HG02678 (cell line): ENCODE data around the gene COBL.

Source experiments
- ATAC-seq: cut with Tn5 transposase; IDR thresholded peaks from one replicate; pipeline ENCODE4 v1.9.1; 2021; ENCODE audit warnings: mild to moderate bottlenecking, moderate library complexity; ENCODE audit not compliant: unreplicated experiment

The COBL gene

DNA sequence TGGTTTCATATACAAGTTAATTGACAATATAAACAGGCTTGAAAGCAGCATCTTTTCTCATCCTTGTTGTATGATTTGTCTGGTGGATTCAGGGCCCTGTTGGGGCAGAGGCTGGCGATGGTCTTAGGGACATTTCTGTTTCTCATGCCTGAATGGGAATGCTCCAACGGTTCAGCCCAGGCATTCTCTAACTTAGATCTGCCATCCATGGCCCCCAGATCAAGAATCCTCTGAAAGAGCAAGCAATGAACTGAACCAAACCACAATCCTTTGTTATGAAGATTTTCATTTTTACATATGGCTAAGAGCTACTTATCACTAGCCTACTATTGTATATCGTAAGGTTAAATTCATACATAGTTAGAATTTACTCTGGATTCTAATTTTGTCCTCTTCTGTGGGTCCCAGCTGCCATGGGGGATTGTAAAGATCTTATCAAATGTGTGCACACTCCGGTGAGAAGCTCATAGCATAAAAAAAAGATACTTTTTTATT is 163.9 kb downstream of the COBL start:
- no peak for ATAC-seq

DNA sequence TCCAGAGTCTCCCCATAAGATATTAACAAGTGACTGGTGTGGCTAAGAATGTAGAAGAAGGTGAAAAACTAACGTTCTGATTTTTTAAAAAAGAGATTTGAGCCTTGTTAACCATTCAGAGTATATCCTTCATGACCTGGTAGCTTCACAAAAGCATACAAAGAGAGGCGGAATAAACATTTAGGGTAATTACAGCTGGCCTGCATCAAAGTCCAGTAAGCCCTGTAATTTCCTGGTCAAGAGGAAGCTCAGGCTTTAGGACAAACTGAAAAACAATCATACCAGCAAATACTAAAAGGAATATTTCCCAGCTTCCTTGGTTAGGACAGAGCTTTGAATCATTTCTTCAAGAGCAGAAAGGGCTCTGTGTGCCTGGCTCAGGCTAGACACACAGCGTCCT is 165.2 kb downstream of the COBL start:
- no peak for ATAC-seq

DNA sequence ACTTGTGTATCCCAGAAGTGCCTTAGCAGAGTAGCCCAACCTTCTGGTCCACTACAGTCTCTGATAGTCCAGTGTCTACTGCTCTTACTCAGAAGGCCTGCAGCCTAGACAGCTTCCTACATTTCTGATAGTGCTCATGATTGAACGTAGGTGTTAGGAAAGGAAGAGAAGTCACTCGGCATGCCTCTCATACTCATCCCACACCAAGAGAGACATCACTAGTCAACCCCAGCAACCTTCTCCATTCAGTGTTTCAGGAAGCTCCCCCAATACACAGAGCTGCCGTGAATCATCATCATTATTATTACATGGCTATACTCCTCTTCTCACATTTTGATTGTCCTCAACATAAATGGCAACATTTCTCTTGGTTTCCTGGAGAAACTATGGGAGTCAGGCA is 166.4 kb downstream of the COBL start:
- ATAC-seq = no peak

DNA sequence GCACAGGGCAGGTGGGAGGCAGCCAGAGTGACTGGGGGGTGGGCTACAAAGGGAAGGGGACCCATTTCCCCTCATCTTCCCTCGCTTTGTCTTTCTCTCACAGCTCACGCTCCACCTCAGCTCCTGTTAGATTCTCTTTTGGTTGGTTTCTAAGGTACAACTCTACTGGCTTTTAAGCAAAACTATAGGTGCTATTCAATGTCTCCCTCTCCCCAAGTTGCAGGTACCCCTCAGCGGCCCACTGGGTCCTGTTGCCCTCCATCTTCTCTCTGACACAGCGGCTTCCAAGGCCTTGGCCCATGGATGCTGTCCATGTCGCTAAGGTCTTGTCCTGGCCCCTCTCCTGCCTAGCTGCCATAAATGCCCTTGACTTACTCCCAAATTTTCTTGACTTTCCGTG is 168.4 kb downstream of the COBL start:
- ATAC-seq = no peak

DNA sequence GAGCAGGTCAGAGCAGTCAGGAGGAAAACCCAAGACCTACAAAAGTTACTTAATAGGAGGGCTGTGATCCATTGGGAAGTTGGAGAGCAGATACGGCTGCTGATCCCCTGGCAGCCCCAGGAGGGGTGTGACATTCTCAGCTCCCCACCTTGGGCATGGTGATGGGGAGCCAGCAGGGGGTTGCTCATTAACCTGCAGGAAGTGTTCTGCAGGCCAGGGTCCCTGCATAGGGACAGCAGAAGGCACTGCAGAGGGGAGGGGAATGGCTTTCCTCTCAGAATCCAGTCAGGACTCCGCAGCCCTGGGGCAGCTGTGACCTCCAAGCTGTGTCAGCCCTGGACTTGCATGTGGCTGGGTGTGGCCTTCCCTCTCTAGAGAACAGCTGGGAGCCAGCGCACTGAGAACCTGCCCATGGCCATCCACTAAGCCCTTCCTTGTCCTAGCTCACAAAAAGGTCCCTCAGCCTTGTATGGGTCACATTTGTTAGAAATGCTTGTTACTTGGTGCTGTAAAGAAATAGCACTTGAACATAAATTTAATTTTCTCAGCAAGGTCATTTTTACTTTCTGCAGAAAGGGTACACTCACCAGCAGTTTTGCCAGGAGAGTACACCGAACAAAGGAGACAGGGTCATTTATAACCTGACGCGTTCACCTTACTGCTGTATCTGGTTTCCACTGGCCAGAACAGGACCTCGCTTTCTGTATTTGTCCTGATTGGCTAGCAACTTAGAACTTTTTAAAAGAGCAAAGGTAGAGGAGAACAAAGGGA is 169.6 kb downstream of the COBL start:
- no peak for ATAC-seq

DNA sequence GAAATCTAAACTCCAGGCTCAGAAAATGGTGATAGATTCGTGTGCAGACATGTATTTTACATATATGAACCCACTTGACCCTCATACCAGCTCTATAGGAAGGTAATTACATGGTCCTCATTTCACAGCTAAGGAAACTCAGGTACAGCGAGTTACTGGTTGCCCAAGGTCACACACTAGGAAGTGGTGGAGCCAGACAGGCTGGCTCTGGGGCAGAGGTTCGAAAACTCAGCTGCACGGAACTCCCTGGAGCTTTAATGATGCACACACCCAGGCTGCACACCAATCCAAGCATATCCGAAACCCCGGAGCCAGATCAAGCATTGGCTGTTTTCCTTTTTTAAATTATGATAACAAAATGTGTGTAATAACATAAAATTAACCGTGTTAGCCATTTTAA is 172.4 kb downstream of the COBL start:
- no peak for ATAC-seq

DNA sequence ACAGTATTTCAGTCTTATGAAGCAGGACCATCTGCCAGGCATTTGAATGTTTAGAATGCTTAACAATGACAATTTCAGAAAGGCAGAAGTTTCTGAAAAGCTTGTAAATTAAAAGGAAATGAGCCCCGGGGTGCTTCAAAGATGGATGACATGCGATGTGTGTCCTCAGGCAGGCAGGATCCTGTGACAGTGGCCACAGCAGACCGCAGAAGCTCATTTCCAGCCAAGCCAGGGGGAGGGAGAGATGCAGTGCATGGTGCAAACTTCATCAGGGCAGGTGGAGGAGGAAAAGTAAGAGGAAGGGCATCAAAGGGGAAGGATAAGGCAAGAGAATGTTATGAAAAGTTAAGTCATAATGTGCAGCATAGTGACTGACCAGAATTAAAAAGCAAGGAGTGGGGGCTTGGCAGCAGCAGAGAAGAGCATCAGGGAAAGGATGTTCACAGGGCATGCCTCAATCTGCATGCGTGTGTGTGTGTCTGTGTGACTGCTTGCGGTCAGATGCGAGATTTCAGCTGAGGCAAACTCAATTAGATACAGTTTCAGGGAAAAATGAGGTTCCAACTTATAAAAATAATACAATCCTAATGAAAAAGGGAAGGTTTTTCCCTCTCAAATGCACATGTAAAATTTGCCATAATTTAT is 173.7 kb downstream of the COBL start:
- ATAC-seq = no peak

DNA sequence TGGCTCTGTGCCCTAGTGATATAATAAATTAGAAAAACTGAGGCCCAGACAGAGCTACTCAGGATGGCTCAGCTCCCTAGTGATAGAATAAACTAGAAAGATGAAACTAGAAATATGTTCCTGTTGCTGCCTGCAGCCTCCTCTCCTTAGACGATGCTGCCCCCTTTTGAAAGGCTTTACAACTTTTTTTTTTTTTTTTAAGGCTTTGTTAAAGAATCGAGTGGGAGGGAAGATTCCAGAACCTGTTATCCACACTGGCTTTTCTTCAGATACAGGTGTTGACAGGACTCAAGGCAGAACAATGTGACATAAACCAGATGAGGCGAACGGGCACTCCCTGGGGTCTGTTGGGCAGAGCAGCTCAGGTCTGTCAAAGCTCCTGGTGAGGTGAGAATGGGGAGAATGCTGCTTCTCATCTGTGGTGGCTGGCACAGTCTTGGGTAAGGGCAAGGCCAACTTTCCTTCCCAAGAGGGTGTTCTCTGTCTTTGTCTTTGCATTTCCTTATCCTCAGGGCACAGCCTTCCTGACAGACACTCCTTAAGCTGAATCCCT is 175.1 kb downstream of the COBL start:
- no peak for ATAC-seq

DNA sequence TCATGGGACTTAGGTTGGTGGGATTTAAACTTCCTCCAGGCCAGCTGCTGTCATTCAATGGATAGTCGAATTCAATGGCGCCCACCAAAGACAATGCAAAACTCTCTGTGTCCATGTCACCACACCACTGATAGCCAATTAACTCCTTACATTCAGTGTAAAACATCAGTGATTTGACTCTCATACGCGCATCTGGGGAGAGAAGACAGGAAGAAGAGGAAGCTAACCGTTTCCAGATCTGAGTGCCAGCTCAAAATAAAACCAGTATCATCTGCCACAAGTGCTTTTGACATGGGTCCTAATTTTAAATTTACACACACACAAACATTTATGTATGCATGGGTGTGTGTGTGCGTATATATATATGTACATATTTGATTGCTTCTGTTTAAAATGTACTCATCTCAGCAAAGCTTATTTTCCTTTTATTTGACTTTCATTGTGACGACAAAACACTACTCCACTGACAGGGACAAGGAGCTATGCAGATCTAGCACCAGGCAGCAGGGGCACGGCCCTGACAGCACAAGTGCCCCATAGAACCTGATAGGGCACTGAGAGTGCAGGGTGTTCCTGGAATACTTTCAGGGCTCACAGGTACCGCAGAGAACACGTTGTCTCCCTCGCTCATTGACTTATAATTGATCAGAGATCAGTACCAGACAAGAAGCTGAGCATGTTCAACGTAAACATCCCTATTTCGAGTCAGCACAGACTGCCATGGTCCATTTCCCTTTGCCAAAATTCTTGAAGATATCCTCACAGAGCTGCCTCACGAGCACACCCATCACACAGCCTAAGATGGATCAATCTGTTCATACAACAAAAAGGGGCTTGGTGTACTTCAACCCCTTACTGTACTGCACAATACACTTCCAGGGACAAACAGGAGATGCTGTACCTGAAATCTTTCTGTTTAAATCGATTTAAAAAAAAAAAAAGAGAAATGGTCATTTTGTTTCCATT is 176.1 kb downstream of the COBL start:
- no peak for ATAC-seq

DNA sequence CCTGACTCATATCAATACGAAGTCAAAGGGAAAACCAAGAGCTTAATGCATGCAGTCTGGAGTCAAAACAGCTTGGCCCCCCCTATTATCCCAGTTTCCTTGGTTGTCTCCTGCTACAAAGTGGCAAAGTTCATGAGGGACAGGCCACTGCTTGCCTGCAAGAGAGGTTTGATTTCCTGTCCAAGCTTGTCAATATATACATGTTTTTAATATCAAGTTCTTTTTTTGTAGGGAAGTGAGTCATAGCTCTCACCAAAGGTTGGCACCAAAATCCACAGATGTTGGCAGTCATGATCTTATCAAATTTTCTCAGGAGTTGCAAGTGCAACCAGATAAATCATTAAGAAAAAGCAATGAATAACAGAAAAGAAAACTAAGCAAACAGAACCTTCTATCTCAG is 176.8 kb downstream of the COBL start:
- no peak for ATAC-seq

DNA sequence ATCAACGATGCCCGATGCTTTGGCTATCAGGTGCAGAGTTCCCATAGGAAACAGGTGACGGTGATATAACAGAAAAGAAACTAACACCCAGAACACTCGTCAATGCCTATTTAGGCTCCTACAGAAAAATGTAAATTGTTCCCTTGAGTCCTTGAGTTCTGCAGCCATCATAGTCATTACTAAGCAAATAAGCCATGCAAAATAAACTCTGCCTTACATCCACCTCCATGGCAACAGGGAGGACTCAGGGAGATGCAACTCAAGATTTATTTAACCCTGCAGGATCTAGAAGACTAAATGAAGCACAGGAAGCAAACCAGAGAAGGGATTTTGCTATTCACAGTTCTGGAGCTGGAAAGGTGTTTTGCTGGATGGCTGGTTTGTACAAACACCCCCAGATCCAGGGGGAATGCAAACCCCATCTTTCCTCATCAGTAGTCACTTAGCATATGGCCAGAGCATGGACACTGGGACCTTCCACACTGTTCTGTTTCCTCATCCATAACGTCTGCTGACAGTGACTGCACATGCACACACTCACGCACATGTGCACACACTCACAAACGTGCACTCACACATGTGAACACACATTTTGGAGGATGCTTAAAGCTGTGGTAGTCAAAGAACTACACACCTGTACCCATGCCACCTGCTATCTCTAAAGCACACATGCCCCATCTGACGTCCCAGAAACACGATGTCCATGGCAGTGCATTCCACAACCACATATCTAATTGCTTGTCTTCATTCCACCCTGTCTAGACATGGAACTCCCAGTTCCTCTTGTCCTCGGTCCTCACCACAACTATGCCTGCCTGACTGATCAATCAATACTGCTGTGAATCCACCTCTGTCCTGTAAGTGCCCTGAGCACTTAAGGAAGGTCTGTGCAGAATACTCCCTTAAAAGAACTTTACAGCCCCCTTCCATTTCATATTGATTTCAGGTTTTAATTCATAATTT is 178.2 kb downstream of the COBL start:
- ATAC-seq = no peak

DNA sequence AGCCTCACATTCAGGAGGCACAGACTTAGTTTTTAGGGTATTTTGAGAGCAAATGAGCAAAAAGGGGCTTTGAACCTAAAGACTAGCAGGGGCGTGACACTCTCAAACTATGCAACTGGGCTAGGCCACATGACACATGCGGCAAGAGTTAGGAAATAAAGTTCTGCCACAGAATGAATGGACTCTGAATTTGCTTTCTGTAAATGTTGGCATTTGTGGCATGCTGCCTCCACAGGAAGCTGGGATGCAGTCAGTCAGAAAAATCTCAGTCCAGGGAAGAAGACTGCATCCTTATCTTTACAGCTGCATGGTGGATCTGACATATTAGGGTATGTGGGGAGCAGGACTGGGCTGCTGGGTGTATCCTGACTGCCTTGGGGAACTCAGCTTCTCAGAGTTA is 181.0 kb downstream of the COBL start:
- ATAC-seq = no peak

DNA sequence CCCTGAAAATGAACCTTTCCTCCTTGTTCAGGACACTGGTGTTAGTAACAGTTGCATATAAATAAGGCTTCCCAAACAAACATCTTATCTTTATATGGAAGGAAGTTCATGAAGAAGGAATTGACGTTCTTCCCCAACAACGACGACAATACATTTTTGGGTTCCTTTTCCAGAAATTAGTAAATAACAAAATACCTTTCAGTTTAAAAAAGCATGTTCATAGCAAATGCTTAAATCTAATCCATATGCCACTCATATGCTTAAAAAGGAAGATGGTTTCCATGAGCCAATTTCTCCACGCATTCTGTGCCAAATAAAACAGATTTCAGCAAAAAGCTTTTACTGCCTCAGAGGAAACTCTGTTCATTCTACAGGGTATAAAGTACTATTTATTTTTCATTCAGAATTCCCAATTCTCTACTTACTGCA is 182.6 kb downstream of the COBL start:
- ATAC-seq = no peak

DNA sequence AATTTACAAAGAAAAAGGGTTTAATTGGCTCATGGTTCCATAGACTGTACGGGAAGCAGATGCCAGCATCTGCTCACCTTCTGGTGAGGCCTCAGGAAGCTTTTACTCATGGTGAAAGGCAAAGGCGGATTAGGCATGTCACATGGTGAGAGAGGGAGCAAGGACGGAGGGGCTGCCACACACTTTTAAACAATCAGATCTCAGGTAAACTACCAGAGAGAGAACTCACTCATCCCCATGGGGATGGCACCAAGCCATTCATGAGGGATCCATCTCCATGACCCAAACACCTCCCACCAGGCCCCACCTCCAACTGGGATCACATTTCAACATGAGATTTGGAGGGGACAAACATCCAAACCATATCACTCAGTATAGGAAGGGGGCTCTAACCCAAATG is 183.9 kb downstream of the COBL start:
- no peak for ATAC-seq

DNA sequence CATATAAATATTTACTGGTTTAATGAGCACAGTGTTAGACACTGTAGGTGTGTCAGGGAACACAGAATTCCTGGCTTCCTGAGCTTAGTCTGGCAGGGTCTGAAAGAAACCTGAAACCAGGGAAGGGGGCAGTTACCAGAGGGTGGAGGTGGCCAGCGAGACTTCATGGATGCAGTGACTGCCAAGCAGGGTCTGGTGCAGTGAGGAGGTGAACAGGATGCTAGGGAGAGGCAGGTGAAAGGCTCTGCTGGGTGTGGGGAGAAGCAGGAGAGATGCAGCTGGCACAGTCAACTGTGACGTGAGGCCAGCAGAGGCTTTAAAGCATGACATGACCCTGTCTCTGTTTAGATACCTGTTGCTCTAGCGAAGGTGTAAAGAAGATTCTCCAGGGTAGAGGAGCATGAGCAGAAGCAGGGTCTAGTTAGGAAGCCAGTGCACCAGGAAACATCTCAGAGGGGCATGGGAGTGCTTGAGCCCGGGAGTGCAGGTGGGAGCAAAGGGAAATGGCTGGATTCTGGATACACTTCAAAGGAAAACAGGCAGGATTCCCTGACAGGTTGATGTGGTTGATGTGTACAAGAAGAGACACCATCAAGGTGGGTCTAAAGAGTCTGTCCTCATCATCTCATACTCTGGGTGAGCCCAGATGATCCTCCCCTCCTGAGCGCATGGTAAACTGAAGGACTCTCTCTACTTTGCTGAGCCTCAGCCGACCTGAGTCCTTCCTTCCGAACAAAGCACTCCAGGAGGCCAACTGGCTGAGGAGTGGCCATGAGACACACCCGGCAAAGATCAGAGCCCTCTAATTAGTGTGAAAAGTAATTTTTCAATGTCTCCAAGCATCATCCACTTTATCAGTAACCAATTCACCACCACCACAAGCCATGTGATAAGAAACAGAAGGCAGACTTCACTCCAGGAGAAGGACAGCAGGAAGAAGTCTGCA is 186.8 kb downstream of the COBL start:
- ATAC-seq = no peak

DNA sequence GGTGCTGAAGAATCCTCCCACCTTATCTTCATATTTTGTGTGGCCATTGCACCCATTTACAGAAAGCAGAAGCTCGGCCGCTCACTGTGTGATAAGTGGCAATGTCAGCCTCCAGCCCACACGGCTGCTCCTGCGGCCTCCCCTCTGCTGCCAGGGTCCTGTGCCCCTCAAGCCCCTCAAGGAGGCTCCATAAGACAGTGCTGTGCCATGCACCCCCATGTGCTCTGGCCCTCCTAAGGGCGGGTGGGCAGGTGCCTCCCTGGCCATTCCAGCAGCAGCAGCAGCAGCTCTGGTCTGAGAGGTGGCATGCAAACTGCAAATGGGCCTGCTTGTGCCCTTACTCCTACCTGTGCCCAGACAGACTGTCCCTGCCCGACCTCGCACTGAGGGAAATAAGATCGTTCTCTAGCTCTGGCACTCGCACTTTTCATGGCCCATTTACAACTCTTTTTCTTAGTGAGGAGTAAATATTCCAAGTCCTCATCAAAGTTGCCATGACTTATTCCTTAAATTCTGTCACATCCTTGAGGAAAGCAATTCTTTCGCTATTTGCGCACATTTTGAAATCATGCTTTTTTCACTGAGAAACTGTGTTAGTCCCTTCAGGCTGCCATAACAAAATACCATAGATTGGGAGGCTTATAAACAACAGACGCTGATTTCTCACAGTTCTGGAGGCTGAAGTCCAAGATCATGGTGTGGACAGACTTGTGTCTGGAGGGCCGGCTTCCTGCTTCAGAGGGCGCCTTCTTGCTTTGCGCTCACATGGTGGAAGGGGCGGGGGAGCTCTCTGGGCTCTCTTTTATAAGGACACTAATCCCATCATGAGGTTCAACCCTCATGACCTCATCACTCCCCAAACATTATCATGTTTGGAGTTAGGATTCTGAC is 187.8 kb downstream of the COBL start:
- no peak for ATAC-seq

DNA sequence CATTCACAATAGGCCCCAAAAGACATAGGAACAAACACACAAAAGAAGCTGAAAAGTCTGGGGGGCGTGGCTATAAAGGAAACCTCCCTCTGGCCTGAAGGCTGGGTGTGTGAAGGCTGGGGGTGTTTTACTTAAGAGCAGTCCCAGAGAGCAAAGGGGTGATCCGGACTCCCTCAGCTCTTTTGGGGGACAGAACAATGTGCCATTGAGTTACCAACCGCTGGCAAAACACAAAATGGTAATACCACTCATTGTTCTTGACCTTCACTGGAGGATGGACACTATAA is 189.0 kb downstream of the COBL start:
- ATAC-seq = no peak
